Activated CD8-positive, alpha-beta T cell treated with anti-CD3 and anti-CD28 coated beads, Interleukin-2, amount 10 ng/mL, durations not matched to agents 7 days and 5 days (primary cell): ENCODE measurements around the gene ITPA. TPM values are rescaled to one million over a fixed set of nuclear protein-coding genes. Genes with fewer than 3 reads are reported as not detected.

Source experiments
- ATAC-seq: fragments of 150-1000 bp; cut with Tn5 transposase; one replicate; pipeline ENCODE4 v1.10.0; 2021; ENCODE audit warnings: moderate library complexity
- CTCF ChIA-PET: fragments of 350-600 bp; sonication (Branson Sonifier 250); formaldehyde crosslinking; loops from one replicate; lab custom pipeline; 2021; ENCODE audit warnings: antibody characterized with exemption; lab: Charles Lee
- POLR2A ChIA-PET: fragments of 350-600 bp; sonication (Branson Sonifier 250); formaldehyde crosslinking; loops from one replicate; lab custom pipeline; 2021; ENCODE audit warnings: antibody characterized with exemption; lab: Charles Lee
- DNase-seq: peaks from one replicate; pipeline ENCODE4 v3.0.0-alpha.2; 2020
- H3K27ac Mint-ChIP-seq: one replicate; pipeline ENCODE4 v1.8.0; 2021; ENCODE audit warnings: mild to moderate bottlenecking, mixed read lengths
- H3K27me3 Mint-ChIP-seq: one replicate; pipeline ENCODE4 v1.8.0; 2021; ENCODE audit warnings: low read depth, mixed read lengths
- H3K36me3 Mint-ChIP-seq: one replicate; pipeline ENCODE4 v1.8.0; 2021; ENCODE audit warnings: low read depth, mixed read lengths
- H3K4me1 Mint-ChIP-seq: one replicate; pipeline ENCODE4 v1.8.0; 2021; ENCODE audit warnings: low read depth, mixed read lengths
- H3K4me3 Mint-ChIP-seq: one replicate; pipeline ENCODE4 v1.8.0; 2021; ENCODE audit warnings: mild to moderate bottlenecking, mixed read lengths
- H3K9me3 Mint-ChIP-seq: one replicate; pipeline ENCODE4 v1.8.0; 2022; ENCODE audit warnings: mixed read lengths; ENCODE audit not compliant: insufficient read depth
- total RNA-seq, 2 experiments: library from RNA; stranded (reverse); gene quantifications; one replicate each; pipeline ENCODE4 v1.2.3, GENCODE V29; 2021

Gene ITPA
- total RNA-seq, 2 experiments from 2014 or later: 53.2 to 60.7 TPM

- no peaks in the 10 kb centered on the region for H3K9me3 Mint-ChIP-seq
- no peaks in the 10 kb centered on the region for H3K36me3 Mint-ChIP-seq
- no peak overlapping the region for H3K27ac Mint-ChIP-seq
- DNase-seq: no peak
- peaks cover 19% of the 10 kb centered on the region for H3K4me1 Mint-ChIP-seq
- no peak for ATAC-seq
- ChIA-PET CTCF (no interaction called here), POLR2A (interaction anchor here (0.7 kb wide), 1 partner anchor 450 kb away, joined by 3 read pairs; no protein-coding TSS in a partner anchor)
- peaks cover 53% of the 10 kb centered on the region for H3K27me3 Mint-ChIP-seq
- no peak overlapping the region for H3K4me3 Mint-ChIP-seq
These were observed 34.5 kb downstream of the ITPA start for GRCh38 chr20:3243718-3244358.

GRCh38 chr20:3244613-3245012 is 35.3 kb downstream of the ITPA start:
- peaks cover 52% of the 10 kb centered on the region for H3K27me3 Mint-ChIP-seq
- no peaks in the 10 kb centered on the region for H3K36me3 Mint-ChIP-seq
- H3K27ac Mint-ChIP-seq: no peak overlapping the region
- ATAC-seq (no peak), DNase-seq (no peak)
- no peaks in the 10 kb centered on the region for H3K9me3 Mint-ChIP-seq
- POLR2A ChIA-PET: no interaction called here
- CTCF ChIA-PET: no interaction called here
- H3K4me3 Mint-ChIP-seq: no peak overlapping the region
- H3K4me1 Mint-ChIP-seq: peaks cover 20% of the 10 kb centered on the region

- Mint-ChIP-seq H3K4me1 (peaks cover 14% of the 10 kb centered on the region), H3K27me3 (peaks cover 52% of the 10 kb centered on the region), H3K36me3 (no peaks in the 10 kb centered on the region), H3K4me3 (no peak overlapping the region), H3K27ac (no peak overlapping the region), H3K9me3 (no peaks in the 10 kb centered on the region)
- DNase-seq (no peak), ATAC-seq (no peak)
- ChIA-PET CTCF (no interaction called here), POLR2A (no interaction called here)
These were observed 35.9 kb downstream of the ITPA start for GRCh38 chr20:3245156-3245555.

DNA sequence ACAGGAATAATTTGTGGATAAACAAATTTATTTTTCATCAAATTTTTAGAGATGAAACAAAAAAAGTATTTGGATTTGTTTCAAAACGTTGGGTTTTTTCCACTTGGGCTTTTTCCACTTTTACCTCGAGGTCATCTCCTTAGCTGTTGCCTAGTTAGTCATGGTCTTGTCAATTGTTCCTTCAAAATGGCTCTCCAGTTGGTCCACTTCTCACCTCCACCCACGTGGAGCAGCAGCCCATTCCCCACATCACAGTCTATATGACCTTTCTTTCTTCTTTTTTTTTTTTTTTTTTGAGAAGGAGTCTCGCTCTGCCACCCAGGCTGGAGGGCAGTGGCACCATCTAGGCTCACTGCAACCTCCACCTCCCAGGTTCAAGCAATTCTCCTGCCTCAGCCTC is 36.4 kb downstream of the ITPA start:
- ChIA-PET CTCF (no interaction called here), POLR2A (no interaction called here)
- no peak overlapping the region for H3K27ac Mint-ChIP-seq
- no peak for DNase-seq
- H3K27me3 Mint-ChIP-seq: peaks cover 50% of the 10 kb centered on the region
- H3K36me3 Mint-ChIP-seq: no peaks in the 10 kb centered on the region
- H3K9me3 Mint-ChIP-seq: no peaks in the 10 kb centered on the region
- H3K4me1 Mint-ChIP-seq: peaks cover 11% of the 10 kb centered on the region
- H3K4me3 Mint-ChIP-seq: no peak overlapping the region
- no peak for ATAC-seq

- no peaks in the 10 kb centered on the region for H3K9me3 Mint-ChIP-seq
- CTCF ChIA-PET: interaction anchor here (0.7 kb wide), 1 partner anchor 19 kb away, joined by 3 read pairs; no protein-coding TSS in a partner anchor
- no peak overlapping the region for H3K27ac Mint-ChIP-seq
- POLR2A ChIA-PET: no interaction called here
- ATAC-seq: no peak
- peaks cover 8% of the 10 kb centered on the region for H3K4me1 Mint-ChIP-seq
- no peaks in the 10 kb centered on the region for H3K36me3 Mint-ChIP-seq
- no peak for DNase-seq
- peaks cover 41% of the 10 kb centered on the region for H3K27me3 Mint-ChIP-seq
- H3K4me3 Mint-ChIP-seq: no peak overlapping the region
These were observed 37.4 kb downstream of the ITPA start for GRCh38 chr20:3246682-3247081.

DNA sequence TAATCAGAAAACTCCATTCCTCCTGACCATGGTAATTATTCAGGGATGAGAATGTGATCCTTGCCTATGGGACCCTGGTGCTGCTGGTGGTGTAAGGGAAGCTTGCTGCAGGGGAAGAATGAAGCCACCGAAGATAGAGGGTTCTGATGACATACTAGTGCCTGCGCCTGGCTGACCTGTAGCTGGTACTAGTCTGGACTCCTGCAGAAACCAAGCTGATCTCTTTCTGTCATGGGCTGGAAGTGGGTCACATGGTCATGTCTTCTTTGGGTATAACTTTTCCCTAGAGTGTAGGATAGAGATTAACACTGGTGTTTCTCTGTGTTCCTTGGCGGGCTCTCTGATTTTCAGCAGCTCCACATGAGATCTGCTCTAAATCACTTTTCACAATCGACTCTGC is 38.3 kb downstream of the ITPA start:
- Mint-ChIP-seq H3K4me3 (no peak overlapping the region), H3K27ac (no peak overlapping the region), H3K27me3 (peaks cover 35% of the 10 kb centered on the region), H3K36me3 (no peaks in the 10 kb centered on the region), H3K9me3 (no peaks in the 10 kb centered on the region), H3K4me1 (peaks cover 8% of the 10 kb centered on the region)
- no peak for DNase-seq
- no peak for ATAC-seq
- CTCF ChIA-PET: interaction anchor here (0.9 to 1.7 kb wide), 5 partner anchors 16 to 57 kb away, joined by 3 to 8 read pairs (median 5); no protein-coding TSS in a partner anchor
- POLR2A ChIA-PET: interaction anchor here (0.7 kb wide), 1 partner anchor 78 kb away, joined by 3 read pairs; no protein-coding TSS in a partner anchor

GRCh38 chr20:3248167-3248992 is 39.1 kb downstream of the ITPA start:
- no peaks in the 10 kb centered on the region for H3K36me3 Mint-ChIP-seq
- peaks cover 35% of the 10 kb centered on the region for H3K27me3 Mint-ChIP-seq
- peak overlapping the region; percentile 34 for H3K4me3 Mint-ChIP-seq
- H3K9me3 Mint-ChIP-seq: no peaks in the 10 kb centered on the region
- DNase-seq: peak; percentile 31
- ChIA-PET CTCF (interaction anchor here (0.8 to 1.7 kb wide), 6 partner anchors 15 to 56 kb away, joined by 3 to 8 read pairs (median 4); no protein-coding TSS in a partner anchor), POLR2A (interaction anchor here (0.6 to 0.7 kb wide), 2 partner anchors 28 to 78 kb away, joined by 3 read pairs; no protein-coding TSS in a partner anchor)
- no peak overlapping the region for H3K27ac Mint-ChIP-seq
- peaks cover 8% of the 10 kb centered on the region for H3K4me1 Mint-ChIP-seq
- peak; percentile 83 for ATAC-seq

GRCh38 chr20:3248993-3249347 is 39.7 kb downstream of the ITPA start:
- H3K4me1 Mint-ChIP-seq: peaks cover 8% of the 10 kb centered on the region
- ATAC-seq: peak; percentile 21
- H3K36me3 Mint-ChIP-seq: no peaks in the 10 kb centered on the region
- ChIA-PET POLR2A (interaction anchor here (0.6 kb wide), 1 partner anchor 28 kb away, joined by 3 read pairs; no protein-coding TSS in a partner anchor), CTCF (interaction anchor here (0.6 to 1.7 kb wide), 5 partner anchors 9 to 727 kb away, joined by 3 to 8 read pairs (median 4); no protein-coding TSS in a partner anchor)
- no peaks in the 10 kb centered on the region for H3K9me3 Mint-ChIP-seq
- no peak for DNase-seq
- peaks cover 31% of the 10 kb centered on the region for H3K27me3 Mint-ChIP-seq
- H3K27ac Mint-ChIP-seq: no peak overlapping the region
- peak overlapping the region; percentile 34 for H3K4me3 Mint-ChIP-seq

GRCh38 chr20:3250091-3250504 is 40.8 kb downstream of the ITPA start:
- ChIA-PET POLR2A (no interaction called here), CTCF (interaction anchor here (1.0 to 1.9 kb wide), 2 partner anchors 8 to 197 kb away, joined by 3 to 6 read pairs; no protein-coding TSS in a partner anchor)
- Mint-ChIP-seq H3K4me1 (peaks cover 8% of the 10 kb centered on the region), H3K27me3 (peaks cover 27% of the 10 kb centered on the region), H3K36me3 (no peaks in the 10 kb centered on the region), H3K4me3 (no peak overlapping the region), H3K27ac (no peak overlapping the region), H3K9me3 (no peaks in the 10 kb centered on the region)
- no peak for ATAC-seq
- DNase-seq: no peak

- no peak for ATAC-seq
- H3K4me1 Mint-ChIP-seq: peaks cover 8% of the 10 kb centered on the region
These were observed 42.5 kb downstream of the ITPA start for GRCh38 chr20:3251806-3252205.

GRCh38 chr20:3255728-3256127 is 46.4 kb downstream of the ITPA start:
- H3K27me3 Mint-ChIP-seq: no peaks in the 10 kb centered on the region
- no peak overlapping the region for H3K27ac Mint-ChIP-seq
- H3K9me3 Mint-ChIP-seq: no peaks in the 10 kb centered on the region
- ChIA-PET POLR2A (no interaction called here), CTCF (interaction anchor here (1.1 kb wide), 1 partner anchor 421 kb away, joined by 4 read pairs; no protein-coding TSS in a partner anchor)
- no peak overlapping the region for H3K4me3 Mint-ChIP-seq
- no peak for ATAC-seq
- no peaks in the 10 kb centered on the region for H3K36me3 Mint-ChIP-seq
- H3K4me1 Mint-ChIP-seq: no peaks in the 10 kb centered on the region
- no peak for DNase-seq

More at GRCh38 chr20:3251806-3252205, 42.5 kb downstream of the ITPA start:
- H3K9me3 Mint-ChIP-seq: no peaks in the 10 kb centered on the region
- ChIA-PET CTCF (no interaction called here), POLR2A (interaction anchor here (0.9 to 1.2 kb wide), 2 partner anchors 12 to 35 kb away, joined by 3 to 4 read pairs; partner anchors contain the start of gene SLC4A11)
- no peak for DNase-seq
- H3K27ac Mint-ChIP-seq: no peak overlapping the region
- peaks cover 22% of the 10 kb centered on the region for H3K27me3 Mint-ChIP-seq
- no peaks in the 10 kb centered on the region for H3K36me3 Mint-ChIP-seq
- H3K4me3 Mint-ChIP-seq: no peak overlapping the region
